Loucy (cell line): ENCODE results near the gene CDH4.

Experiments
- H2AFZ ChIP-seq: fragments of 200-600 bp; sonication (generic); 2 replicates; pipeline ENCODE4 v1.6.0; 2016; ENCODE audit warnings: antibody characterized with exemption, mild to moderate bottlenecking, low read length, moderate library complexity
- H3F3A ChIP-seq: fragments of 200-600 bp; 2 replicates; pipeline ENCODE4 v1.6.0; 2016; ENCODE audit warnings: antibody characterized with exemption, low read depth, mild to moderate bottlenecking
- H3K27me3 ChIP-seq: fragments of 200-600 bp; sonication (generic); 2 replicates; pipeline ENCODE4 v1.6.1; 2014; ENCODE audit warnings: low read length, mild to moderate bottlenecking; ENCODE audit not compliant: insufficient read depth, poor library complexity, severe bottlenecking
- H3K36me3 ChIP-seq: fragments of 200-600 bp; sonication (generic); 2 replicates; pipeline ENCODE4 v1.6.1; 2016; ENCODE audit warnings: low read length; ENCODE audit not compliant: insufficient read depth
- H3K4me1 ChIP-seq: fragments of 200-600 bp; sonication (generic); 2 replicates; pipeline ENCODE4 v1.5.1; 2014; ENCODE audit warnings: low read length, mild to moderate bottlenecking; ENCODE audit not compliant: insufficient read depth, poor library complexity, severe bottlenecking
- H3K4me2 ChIP-seq: fragments of 200-600 bp; sonication (generic); 2 replicates; pipeline ENCODE4 v1.6.0; 2014; ENCODE audit warnings: antibody characterized with exemption, low read length, low read depth, mild to moderate bottlenecking; ENCODE audit not compliant: poor library complexity, severe bottlenecking
- H3K4me3 ChIP-seq: fragments of 200-600 bp; sonication (generic); 2 replicates; pipeline ENCODE4 v1.5.1; 2014; ENCODE audit warnings: low read length, mild to moderate bottlenecking, mixed read lengths; ENCODE audit not compliant: poor library complexity, severe bottlenecking
- H3K79me2 ChIP-seq: fragments of 200-600 bp; sonication (generic); 2 replicates; pipeline ENCODE4 v1.6.1; 2014; ENCODE audit warnings: low read length; ENCODE audit not compliant: insufficient read depth
- H3K9ac ChIP-seq: fragments of 200-600 bp; sonication (generic); 2 replicates; pipeline ENCODE4 v1.6.0; 2014; ENCODE audit warnings: mild to moderate bottlenecking, low read depth, low read length, moderate library complexity; ENCODE audit not compliant: poor library complexity, severe bottlenecking
- H3K9me2 ChIP-seq: fragments of 200-600 bp; sonication (generic); replicated peaks from 2 replicates; pipeline ENCODE4 v1.6.1; 2016; ENCODE audit warnings: low read depth, low read length, mixed read lengths
- H3K9me3 ChIP-seq: fragments of 200-600 bp; sonication (generic); 2 replicates; pipeline ENCODE4 v1.6.1; 2014; ENCODE audit warnings: mild to moderate bottlenecking, antibody characterized with exemption, low read length, low read depth; ENCODE audit not compliant: insufficient read depth
- H4K20me1 ChIP-seq: fragments of 200-600 bp; sonication (generic); 2 replicates; pipeline ENCODE4 v1.6.0; 2014; ENCODE audit warnings: antibody characterized with exemption, low read length, mild to moderate bottlenecking; ENCODE audit not compliant: insufficient read depth, poor library complexity, severe bottlenecking
- EZH2phosphoT487 ChIP-seq: fragments of 200-600 bp; IDR thresholded peaks from 2 replicates; pipeline ENCODE4 v1.6.1; 2018; ENCODE audit warnings: antibody characterized with exemption, mild to moderate bottlenecking, moderate library complexity, borderline replicate concordance
- TF ChIP-seq, protein P1 (sequence below): fragments of 200-600 bp; sonication (generic); conservative IDR thresholded peaks from 2 replicates; pipeline ENCODE4 v1.5.1; 2014; ENCODE audit warnings: mild to moderate bottlenecking, antibody characterized with exemption, low read length

CDH4 gene

DNA sequence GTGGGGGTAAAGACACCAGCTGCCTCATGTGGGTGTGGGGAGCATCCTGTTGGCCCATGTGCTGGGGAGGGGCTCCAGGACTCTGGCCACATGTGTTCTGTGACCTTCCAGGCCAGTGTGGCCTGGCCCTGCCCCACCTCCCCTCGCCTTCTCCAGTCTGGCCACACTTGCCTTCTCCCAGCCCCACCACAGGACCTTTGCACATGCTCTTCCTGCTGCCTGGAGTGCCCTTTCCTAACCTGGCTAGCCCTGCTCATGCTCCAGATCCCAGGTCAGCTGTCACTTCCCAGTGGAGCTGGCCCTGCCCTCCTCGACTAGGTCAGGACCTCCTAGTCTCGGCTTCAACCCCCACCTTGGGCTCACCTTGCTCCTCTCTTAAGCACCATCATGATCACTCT, 183.8 kb downstream of the CDH4 start:
- no peak for TF ChIP-seq EZH2phosphoT487
- TF ChIP-seq, protein P1, sequence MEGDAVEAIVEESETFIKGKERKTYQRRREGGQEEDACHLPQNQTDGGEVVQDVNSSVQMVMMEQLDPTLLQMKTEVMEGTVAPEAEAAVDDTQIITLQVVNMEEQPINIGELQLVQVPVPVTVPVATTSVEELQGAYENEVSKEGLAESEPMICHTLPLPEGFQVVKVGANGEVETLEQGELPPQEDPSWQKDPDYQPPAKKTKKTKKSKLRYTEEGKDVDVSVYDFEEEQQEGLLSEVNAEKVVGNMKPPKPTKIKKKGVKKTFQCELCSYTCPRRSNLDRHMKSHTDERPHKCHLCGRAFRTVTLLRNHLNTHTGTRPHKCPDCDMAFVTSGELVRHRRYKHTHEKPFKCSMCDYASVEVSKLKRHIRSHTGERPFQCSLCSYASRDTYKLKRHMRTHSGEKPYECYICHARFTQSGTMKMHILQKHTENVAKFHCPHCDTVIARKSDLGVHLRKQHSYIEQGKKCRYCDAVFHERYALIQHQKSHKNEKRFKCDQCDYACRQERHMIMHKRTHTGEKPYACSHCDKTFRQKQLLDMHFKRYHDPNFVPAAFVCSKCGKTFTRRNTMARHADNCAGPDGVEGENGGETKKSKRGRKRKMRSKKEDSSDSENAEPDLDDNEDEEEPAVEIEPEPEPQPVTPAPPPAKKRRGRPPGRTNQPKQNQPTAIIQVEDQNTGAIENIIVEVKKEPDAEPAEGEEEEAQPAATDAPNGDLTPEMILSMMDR, result no peak
- no peak overlapping the region for H2AFZ ChIP-seq
- peaks cover 27% of the 10 kb centered on the region for H3K4me1 ChIP-seq
- H4K20me1 ChIP-seq, result no peaks in the 10 kb centered on the region
- no peak overlapping the region for H3K9ac ChIP-seq
- no peak overlapping the region for H3K4me3 ChIP-seq
- H3K9me3 ChIP-seq, result no peaks in the 10 kb centered on the region
- H3K4me2 ChIP-seq, result no peak overlapping the region
- no peaks in the 10 kb centered on the region for H3K9me2 ChIP-seq
- no peaks in the 10 kb centered on the region for H3F3A ChIP-seq
- H3K27me3 ChIP-seq, result no peaks in the 10 kb centered on the region
- H3K36me3 ChIP-seq, result no peaks in the 10 kb centered on the region
- H3K79me2 ChIP-seq, result no peaks in the 10 kb centered on the region

DNA sequence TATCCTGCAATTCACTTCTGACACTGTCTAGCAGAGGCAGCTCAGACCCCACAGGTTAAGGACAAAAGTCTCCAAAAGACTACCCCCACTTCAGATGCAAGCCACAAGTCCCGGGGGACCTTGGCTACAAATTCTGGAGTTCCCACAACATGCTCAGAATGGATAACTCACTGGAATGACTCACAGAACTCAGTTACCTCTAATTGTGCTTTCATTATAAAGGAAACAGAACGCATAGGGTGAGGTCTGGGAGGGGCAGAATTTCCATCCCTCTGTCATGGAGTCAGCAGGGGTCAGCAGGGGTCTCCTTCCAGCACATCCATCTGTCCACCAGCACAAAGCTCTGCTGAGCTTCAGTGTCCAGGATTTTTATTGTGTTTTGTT, 184.2 kb downstream of the CDH4 start:
- Histone ChIP-seq H4K20me1 (no peaks in the 10 kb centered on the region), H3K4me2 (no peak overlapping the region), H3F3A (no peaks in the 10 kb centered on the region), H2AFZ (no peak overlapping the region), H3K9me2 (no peaks in the 10 kb centered on the region), H3K4me3 (no peak overlapping the region), H3K79me2 (no peaks in the 10 kb centered on the region), H3K9ac (no peak overlapping the region), H3K27me3 (no peaks in the 10 kb centered on the region), H3K4me1 (peaks cover 27% of the 10 kb centered on the region), H3K9me3 (no peaks in the 10 kb centered on the region), H3K36me3 (no peaks in the 10 kb centered on the region)
- TF ChIP-seq EZH2phosphoT487, result no peak
- TF ChIP-seq, protein P1, result no peak

DNA sequence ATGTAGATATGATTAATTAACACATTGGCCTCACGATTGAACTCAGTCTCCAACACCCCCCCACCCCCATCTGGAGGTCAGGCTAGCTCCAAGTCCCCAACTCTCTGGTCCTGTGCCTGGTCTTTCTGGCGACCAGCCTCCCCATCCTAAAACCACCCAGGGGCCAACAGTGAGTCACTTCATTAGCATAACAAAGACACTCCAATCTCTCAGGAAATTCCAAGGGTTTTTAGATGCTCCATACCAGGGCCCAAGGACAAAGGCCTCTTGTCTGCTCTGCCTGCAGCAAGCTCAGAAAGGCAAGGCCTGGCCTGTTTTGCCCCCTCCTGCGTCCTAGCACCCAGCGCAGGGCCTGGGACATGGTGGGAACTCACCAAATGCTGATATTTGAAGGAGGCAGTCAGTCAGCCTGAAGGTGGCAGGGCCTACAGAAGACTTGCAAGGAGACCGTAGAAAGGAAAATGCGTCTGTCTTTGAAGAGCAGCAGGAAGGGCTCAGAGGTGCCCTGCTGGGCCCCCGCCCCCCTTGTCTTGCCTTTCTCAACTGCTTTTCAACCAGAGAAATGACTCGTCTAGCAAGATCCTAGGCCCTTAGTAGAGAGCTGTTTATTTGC, 184.7 kb downstream of the CDH4 start:
- TF ChIP-seq, protein P1, result no peak
- no peak for TF ChIP-seq EZH2phosphoT487
- Histone ChIP-seq H3K79me2 (no peaks in the 10 kb centered on the region), H3K9ac (no peak overlapping the region), H3K36me3 (no peaks in the 10 kb centered on the region), H3F3A (no peaks in the 10 kb centered on the region), H2AFZ (no peak overlapping the region), H3K4me1 (peaks cover 27% of the 10 kb centered on the region), H3K4me3 (no peak overlapping the region), H3K27me3 (no peaks in the 10 kb centered on the region), H3K9me2 (no peaks in the 10 kb centered on the region), H3K9me3 (no peaks in the 10 kb centered on the region), H3K4me2 (no peak overlapping the region), H4K20me1 (no peaks in the 10 kb centered on the region)
